ENCODE measurements around the gene COPG1.

Gene COPG1

GRCh38 chr3:129320261-129320660, 70.9 kb downstream of the COPG1 start:
- ATAC-seq (ENCODE audit: insufficient read depth, low read depth) = no peak
- H3K9ac ChIP-seq (ENCODE audit: low read depth, low read length) = no peak overlapping the region
- H3K4me1 ChIP-seq (ENCODE audit: insufficient read depth, low read length) = peaks cover 13% of the 10 kb centered on the region
- no peak for DNase-seq
- no peak overlapping the region for H3K27ac ChIP-seq (ENCODE audit: low read length)
- H3K4me3 ChIP-seq (ENCODE audit: low read depth in 1 of 2, low read length in 2 of 2) = no peak overlapping the region
- no peak overlapping the region for H2AFZ ChIP-seq (ENCODE audit: low read depth, low read length)
- no peaks in the 10 kb centered on the region for H3K27me3 ChIP-seq (ENCODE audit: insufficient read depth, low read length, poor library complexity)
- H3K79me2 ChIP-seq (ENCODE audit: insufficient read depth, low read length) = peaks cover 7% of the 10 kb centered on the region
- H3K4me2 ChIP-seq (ENCODE audit: insufficient read depth, low read length) = no peak overlapping the region
- H4K20me1 ChIP-seq (ENCODE audit: insufficient read depth, low read length) = peaks cover 4% of the 10 kb centered on the region
- H3K36me3 ChIP-seq (ENCODE audit: insufficient read depth, low read length) = peaks cover 4% of the 10 kb centered on the region; the same call in 1 of the 2 replicates
- no peaks in the 10 kb centered on the region for H3K9me3 ChIP-seq (ENCODE audit: insufficient read depth, low read length, severe bottlenecking)
- no peak for TF ChIP-seq EZH2 (IDR thresholded peaks at IDR 0.05; ENCODE audit: borderline replicate concordance, low read depth, low read length, severe bottlenecking)
- TF ChIP-seq CTCF (IDR thresholded peaks at IDR 0.05; ENCODE audit: borderline replicate concordance, extremely low read depth, low read length, poor library complexity, severe bottlenecking) = no peak

GRCh38 chr3:129320825-129321487, 71.5 kb downstream of the COPG1 start:
- Histone ChIP-seq H3K4me3 (ENCODE audit: low read depth in 1 of 2, low read length in 2 of 2) (no peak overlapping the region), H3K4me2 (ENCODE audit: insufficient read depth, low read length) (no peak overlapping the region), H3K4me1 (ENCODE audit: insufficient read depth, low read length) (peaks cover 13% of the 10 kb centered on the region), H3K27me3 (ENCODE audit: insufficient read depth, low read length, poor library complexity) (no peaks in the 10 kb centered on the region), H3K9ac (ENCODE audit: low read depth, low read length) (no peak overlapping the region), H3K9me3 (ENCODE audit: insufficient read depth, low read length, severe bottlenecking) (no peaks in the 10 kb centered on the region), H3K27ac (ENCODE audit: low read length) (no peak overlapping the region), H3K79me2 (ENCODE audit: insufficient read depth, low read length) (peaks cover 2% of the 10 kb centered on the region; the same call in 1 of the 2 replicates), H2AFZ (ENCODE audit: low read depth, low read length) (no peak overlapping the region), H4K20me1 (ENCODE audit: insufficient read depth, low read length) (no peaks in the 10 kb centered on the region), H3K36me3 (ENCODE audit: insufficient read depth, low read length) (no peaks in the 10 kb centered on the region)
- ATAC-seq (ENCODE audit: insufficient read depth, low read depth) (no peak), DNase-seq (no peak)
- TF ChIP-seq CTCF (IDR thresholded peaks at IDR 0.05; ENCODE audit: borderline replicate concordance, extremely low read depth, low read length, poor library complexity, severe bottlenecking) = no peak
- no peak for TF ChIP-seq EZH2 (IDR thresholded peaks at IDR 0.05; ENCODE audit: borderline replicate concordance, low read depth, low read length, severe bottlenecking)

- Histone ChIP-seq H2AFZ (ENCODE audit: low read depth, low read length) (no peak overlapping the region), H3K9me3 (ENCODE audit: insufficient read depth, low read length, severe bottlenecking) (no peaks in the 10 kb centered on the region), H3K9ac (ENCODE audit: low read depth, low read length) (no peak overlapping the region), H3K4me3 (ENCODE audit: low read depth in 1 of 2, low read length in 2 of 2) (no peak overlapping the region), H3K27me3 (ENCODE audit: insufficient read depth, low read length, poor library complexity) (no peaks in the 10 kb centered on the region), H3K4me1 (ENCODE audit: insufficient read depth, low read length) (peaks cover 10% of the 10 kb centered on the region), H3K79me2 (ENCODE audit: insufficient read depth, low read length) (no peaks in the 10 kb centered on the region; the same call in 1 of the 2 replicates), H3K4me2 (ENCODE audit: insufficient read depth, low read length) (no peak overlapping the region), H4K20me1 (ENCODE audit: insufficient read depth, low read length) (no peaks in the 10 kb centered on the region), H3K36me3 (ENCODE audit: insufficient read depth, low read length) (no peaks in the 10 kb centered on the region), H3K27ac (ENCODE audit: low read length) (no peak overlapping the region)
- DNase-seq (no peak), ATAC-seq (ENCODE audit: insufficient read depth, low read depth) (no peak)
- no peak for TF ChIP-seq EZH2 (IDR thresholded peaks at IDR 0.05; ENCODE audit: borderline replicate concordance, low read depth, low read length, severe bottlenecking)
- TF ChIP-seq CTCF (IDR thresholded peaks at IDR 0.05; ENCODE audit: borderline replicate concordance, extremely low read depth, low read length, poor library complexity, severe bottlenecking) = no peak
Measured at GRCh38 chr3:129321887-129322286, 72.5 kb downstream of the COPG1 start.

All from DND-41 (cell line).